Measurements from ENCODE around the gene BSDC1.

- TF ChIP-seq CTCF (IDR thresholded peaks at IDR 0.05) (no peak), POLR2A (IDR thresholded peaks at IDR 0.05) (no peak)
These were observed 29.4 kb downstream of the BSDC1 start for GRCh38 chr1:32364836-32365235.
